HG03039 (cell line): ENCODE results near the gene FOXA2.
"Not testable (repeated sequence)": the region's sequence is repeated elsewhere in the genome, so short reads cannot be mapped to it uniquely, and the experiment has no call there.

ENCODE experiments used
- ATAC-seq: cut with Tn5 transposase; IDR thresholded peaks from one replicate; pipeline ENCODE4 v1.9.1; 2021; ENCODE audit warnings: mild to moderate bottlenecking, moderate library complexity; ENCODE audit not compliant: unreplicated experiment

FOXA2 gene

GRCh38 chr20:22584522-22584921, at the start of gene FOXA2:
TSS of gene FOXA2 (minus strand) at chr20:22584572. CDS start at chr20:22584278, 294 bp downstream.
- no peak for ATAC-seq

- ATAC-seq: no peak
These were observed 46.3 kb upstream of the FOXA2 start for GRCh38 chr20:22630701-22631100.

DNA sequence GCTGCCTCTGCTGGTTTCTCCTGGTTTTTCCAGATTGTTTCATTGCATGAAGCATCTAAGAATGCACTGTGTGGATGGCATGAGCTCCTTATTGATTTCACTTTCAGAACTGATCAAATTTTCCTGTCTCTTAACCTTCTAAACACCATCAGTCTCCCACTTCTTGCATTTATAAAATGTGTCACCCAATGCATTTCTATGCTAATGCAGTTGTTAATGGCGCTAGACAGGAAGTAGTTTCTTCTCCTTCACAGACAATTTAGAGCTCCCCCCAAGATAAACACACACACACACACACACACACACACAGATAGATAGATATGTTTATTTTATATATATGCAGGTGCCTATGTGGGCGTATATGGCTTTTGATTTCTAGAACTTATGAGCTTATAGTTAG, 45.6 kb upstream of the FOXA2 start:
- no peak for ATAC-seq

- ATAC-seq: no peak
These were observed 45.1 kb upstream of the FOXA2 start for GRCh38 chr20:22629447-22629846.

DNA sequence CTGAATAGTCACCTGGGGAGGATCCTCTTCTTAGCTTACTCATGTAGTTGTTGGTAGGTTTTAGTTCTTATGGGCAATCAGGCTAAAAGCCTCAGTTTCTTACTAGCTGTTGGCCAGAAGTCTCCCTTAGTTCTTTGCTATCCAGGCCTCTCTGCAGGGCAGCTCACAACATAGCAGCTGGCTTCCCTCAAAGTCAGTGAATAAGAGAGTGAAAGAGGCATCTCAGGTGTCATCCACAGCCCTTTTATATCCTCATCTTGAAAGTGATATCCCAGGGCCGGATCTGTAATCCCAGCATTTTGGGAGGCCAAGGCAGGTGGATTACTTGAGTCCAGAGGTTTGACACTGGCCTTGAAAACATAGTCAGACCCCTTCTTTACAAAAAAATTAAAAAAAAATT, 42.1 kb upstream of the FOXA2 start:
- no peak for ATAC-seq

GRCh38 chr20:22623211-22623610, 38.8 kb upstream of the FOXA2 start:
- ATAC-seq: no peak

- no peak for ATAC-seq
These were observed 36.0 kb upstream of the FOXA2 start for GRCh38 chr20:22620342-22620741.

DNA sequence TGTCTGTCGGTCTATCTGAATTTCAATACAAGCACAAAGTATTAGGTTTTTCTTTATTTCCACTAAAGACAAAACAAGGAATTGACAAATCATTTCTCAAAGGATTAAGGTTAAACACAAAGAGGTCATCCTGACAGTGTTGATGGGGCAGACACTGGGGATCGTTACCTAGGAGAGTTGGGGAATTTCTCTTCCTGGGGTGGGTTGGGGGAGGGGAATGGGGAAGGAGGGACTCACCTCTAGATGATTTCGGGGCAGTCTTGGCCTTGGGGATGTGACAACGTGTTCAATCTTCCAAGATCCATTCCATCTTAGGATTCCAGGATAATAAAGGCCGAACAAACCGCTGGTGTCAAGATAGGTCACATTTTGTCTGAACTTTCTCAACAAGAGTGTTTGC, 35.4 kb upstream of the FOXA2 start:
- ATAC-seq: no peak

DNA sequence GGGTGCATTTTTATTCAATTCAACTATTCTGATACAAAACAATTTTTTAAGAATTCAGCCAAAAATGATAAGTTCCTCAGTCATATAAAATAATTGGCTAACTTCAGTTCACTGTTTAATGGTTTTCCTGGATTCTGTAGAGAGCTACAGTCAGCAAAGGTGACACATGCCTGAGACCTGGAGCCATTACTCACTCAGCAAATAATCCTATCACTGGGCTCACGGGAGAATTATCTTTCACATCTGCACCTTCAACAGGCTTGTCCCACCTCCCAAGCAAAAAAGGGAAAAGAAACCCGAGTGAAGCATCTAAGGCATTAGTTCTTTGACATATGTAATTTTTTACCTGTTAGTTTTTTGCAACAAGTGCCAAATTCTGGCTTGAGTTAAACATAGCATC, 34.9 kb upstream of the FOXA2 start:
- no peak for ATAC-seq

GRCh38 chr20:22617160-22617559, 32.8 kb upstream of the FOXA2 start:
- no peak for ATAC-seq

DNA sequence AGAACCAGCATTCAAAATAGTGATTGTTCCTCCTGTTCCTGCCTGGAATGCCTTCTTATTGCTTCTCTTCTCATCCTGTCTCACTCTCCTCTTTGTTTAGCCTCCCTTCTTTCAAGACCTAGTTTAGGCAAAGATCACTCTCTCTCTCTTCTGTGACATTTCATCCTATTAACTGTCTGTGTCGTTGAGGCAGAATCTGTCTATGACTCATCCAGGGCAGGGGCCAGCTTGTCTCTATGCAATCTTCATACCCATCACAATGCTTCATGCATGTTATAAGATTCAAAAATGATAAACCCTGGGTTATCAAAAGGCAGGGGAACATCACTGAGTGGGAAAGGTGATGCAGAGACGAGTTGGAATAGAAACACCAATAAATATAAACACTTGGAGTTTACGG, 32.2 kb upstream of the FOXA2 start:
- no peak for ATAC-seq

DNA sequence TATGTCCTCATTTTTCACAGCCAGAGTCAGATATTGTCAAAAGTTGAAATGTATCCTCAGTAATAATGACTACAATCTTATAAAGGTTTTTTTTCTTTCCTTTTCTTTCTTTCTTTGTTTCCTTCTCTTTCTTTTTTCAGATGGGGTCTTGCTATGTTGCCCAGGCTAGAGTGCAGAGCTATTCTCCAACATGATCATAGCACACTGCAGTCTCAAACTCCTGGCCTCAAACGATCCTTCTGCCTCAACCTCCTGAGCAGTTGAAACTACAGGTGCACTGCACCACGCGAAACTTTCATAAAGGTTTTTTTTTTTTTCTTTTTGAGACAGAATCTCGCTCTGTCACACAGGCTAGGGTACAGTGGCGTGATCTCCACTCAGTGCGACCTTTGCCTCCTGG, 31.1 kb upstream of the FOXA2 start:
- no peak for ATAC-seq

- ATAC-seq: no peak
These were observed 27.3 kb upstream of the FOXA2 start for GRCh38 chr20:22611636-22612035.

DNA sequence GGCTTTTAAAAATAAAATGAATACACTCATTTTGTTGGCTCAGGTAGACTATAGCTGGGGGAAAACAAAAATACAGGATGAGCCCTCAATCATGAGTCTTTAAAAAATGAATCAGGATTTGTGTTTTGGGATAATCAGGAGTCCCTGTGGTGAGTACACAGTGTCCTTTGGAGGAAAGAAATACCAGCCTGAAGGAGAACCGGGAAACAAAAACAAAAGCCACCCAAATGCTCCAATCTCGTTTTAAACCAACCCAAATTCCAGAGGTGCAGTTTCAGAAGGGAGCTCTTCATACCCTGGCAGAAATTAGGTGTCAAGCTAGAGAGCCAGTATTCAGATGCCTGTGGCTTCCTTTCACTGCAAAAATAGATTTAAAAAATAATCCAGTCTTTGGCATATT, 23.3 kb upstream of the FOXA2 start:
- ATAC-seq: no peak

- ATAC-seq: no peak
These were observed 20.4 kb upstream of the FOXA2 start for GRCh38 chr20:22604815-22605214.

- ATAC-seq: no peak
These were observed 17.2 kb upstream of the FOXA2 start for GRCh38 chr20:22601361-22602141.

GRCh38 chr20:22599258-22599657, 14.9 kb upstream of the FOXA2 start:
- ATAC-seq: not testable (repeated sequence)

- no peak for ATAC-seq
These were observed 12.9 kb upstream of the FOXA2 start for GRCh38 chr20:22597303-22597702.

DNA sequence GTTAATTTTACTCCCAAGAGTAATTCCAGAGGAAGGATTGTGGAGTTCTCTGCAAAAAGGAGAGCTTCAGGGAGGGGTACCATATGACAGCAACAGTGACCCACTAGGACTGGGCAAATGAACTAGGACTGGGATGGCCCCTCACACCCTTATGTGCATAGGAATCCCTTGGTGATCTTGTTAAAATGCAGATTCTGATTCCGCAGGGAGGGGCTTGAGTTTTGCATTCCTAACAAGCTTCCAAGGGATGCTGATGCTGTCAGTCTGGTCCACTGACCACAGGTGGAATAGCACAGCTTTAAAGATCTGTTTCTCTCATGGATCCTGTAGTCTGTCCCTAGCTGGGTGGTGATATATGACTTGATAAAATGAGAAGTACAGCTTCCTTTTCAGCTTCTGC, 6.3 kb upstream of the FOXA2 start:
- ATAC-seq: no peak

- no peak for ATAC-seq
These were observed 2.4 kb upstream of the FOXA2 start for GRCh38 chr20:22586645-22587310.

- ATAC-seq: no peak
These were observed 1.6 kb upstream of the FOXA2 start for GRCh38 chr20:22585786-22586493.
